ENCODE data around the gene FGF1. TPM values are rescaled to one million over a fixed set of nuclear protein-coding genes. Genes with fewer than 3 reads are reported as not detected.

The FGF1 gene
- 1.3 TPM for polyA plus RNA-seq (2013, experiment 1 of 2)
- polyA plus RNA-seq (2013, experiment 2 of 2) = 1.8 TPM

DNA sequence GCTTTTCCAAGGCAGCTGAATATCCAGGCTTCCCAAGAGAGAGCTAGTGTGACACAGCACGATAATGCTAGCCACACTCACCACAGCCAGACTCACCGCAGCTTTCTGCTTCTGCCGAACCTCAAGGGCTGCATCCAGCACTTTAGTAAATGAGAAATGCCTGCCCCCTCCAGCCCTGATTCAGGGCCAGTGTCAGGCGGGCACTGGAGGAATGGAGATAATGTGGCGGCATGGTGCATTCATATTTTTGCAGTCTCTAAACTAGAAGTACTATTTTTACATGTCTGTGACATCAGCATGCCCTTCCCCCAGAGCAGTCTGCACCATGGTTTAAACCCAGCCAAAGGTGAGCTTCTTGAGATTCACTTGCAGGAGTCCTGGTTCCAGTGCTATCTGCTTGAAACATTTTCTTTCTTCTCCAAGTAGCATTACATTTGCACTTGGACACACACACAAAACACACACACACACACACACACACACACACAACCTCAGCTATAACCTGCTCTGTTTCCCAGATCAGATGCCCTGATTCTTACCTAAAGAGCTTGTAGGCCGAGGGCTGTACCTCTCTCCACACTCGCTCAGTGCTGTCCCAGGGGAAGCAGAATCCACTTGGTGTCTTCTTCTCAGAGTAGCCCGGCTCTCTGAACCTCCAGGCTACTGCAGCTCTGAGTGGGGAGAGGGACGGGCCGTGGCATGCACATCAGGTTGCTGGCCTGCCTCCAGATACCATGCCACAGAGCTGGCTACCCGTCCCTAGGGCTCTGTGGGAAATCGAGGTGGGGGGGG lies at the start of gene FGF1:
FGF1 (minus strand) TSS at position 673 of the 792 bp plus-strand sequence. CDS start 71,963 bp downstream, outside the sequence.
- Histone ChIP-seq H3K79me1 (replicated peaks; ENCODE audit: low read length, poor library complexity, severe bottlenecking) (no peaks in the 10 kb centered on the region), H3K14ac (ENCODE audit: low read length in 2 of 2) (peak within 1 kb of the TSS in 1 of 2 experiments; percentile 26), H3K4me1 (ENCODE audit: control insufficient read depth, insufficient read depth, low read depth, low read length) (peaks cover 20% of the 10 kb centered on the region), H3K4me2 (ENCODE audit: low read length, poor library complexity, severe bottlenecking) (no peak within 1 kb of the TSS), H4K8ac (ENCODE audit: low read length) (peak within 1 kb of the TSS; percentile 22), H2BK15ac (ENCODE audit: low read depth, poor library complexity, severe bottlenecking) (no peak within 1 kb of the TSS), H4K91ac (ENCODE audit: low read length) (no peak within 1 kb of the TSS), H3K4ac (ENCODE audit: low read depth in 1 of 2, low read length in 2 of 2) (no peak within 1 kb of the TSS), H2BK5ac (ENCODE audit: low read depth, low read length, poor library complexity, severe bottlenecking) (no peak within 1 kb of the TSS), H2AFZ (ENCODE audit: low read depth, low read length) (no peak within 1 kb of the TSS), H2AK5ac (ENCODE audit: low read length, severe bottlenecking) (no peak within 1 kb of the TSS), H2BK120ac (ENCODE audit: low read depth, low read length) (no peak within 1 kb of the TSS), H3K18ac (ENCODE audit: low read depth in 1 of 2, low read length in 2 of 2) (no peak within 1 kb of the TSS), H3K27ac (ENCODE audit: low read length, poor library complexity, severe bottlenecking) (no peak within 1 kb of the TSS), H3K27me3 (ENCODE audit: control insufficient read depth in 1 of 2, insufficient read depth in 1 of 2, low read length in 2 of 2) (no peaks in the 10 kb centered on the region), H3K9me3 (ENCODE audit: control insufficient read depth, low read length) (no peaks in the 10 kb centered on the region), H3K4me3 (ENCODE audit: insufficient read depth in 1 of 2, low read depth in 1 of 2, low read length in 2 of 2) (peak within 1 kb of the TSS in 1 of 2 experiments; percentile 34), H3K23ac (ENCODE audit: low read length in 2 of 2) (no peak within 1 kb of the TSS), H3K9ac (ENCODE audit: low read length) (peak within 1 kb of the TSS; percentile 54), H3K36me3 (ENCODE audit: control insufficient read depth in 1 of 2, insufficient read depth in 2 of 2, low read depth in 1 of 2, low read length in 2 of 2) (no peaks in the 10 kb centered on the region), H2BK12ac (ENCODE audit: low read length in 2 of 2) (peak within 1 kb of the TSS in 1 of 2 experiments; percentile 55)
- no peak for DNase-seq
- 77% methylated on average over 12 of the region's 12 CpGs for WGBS

DNA sequence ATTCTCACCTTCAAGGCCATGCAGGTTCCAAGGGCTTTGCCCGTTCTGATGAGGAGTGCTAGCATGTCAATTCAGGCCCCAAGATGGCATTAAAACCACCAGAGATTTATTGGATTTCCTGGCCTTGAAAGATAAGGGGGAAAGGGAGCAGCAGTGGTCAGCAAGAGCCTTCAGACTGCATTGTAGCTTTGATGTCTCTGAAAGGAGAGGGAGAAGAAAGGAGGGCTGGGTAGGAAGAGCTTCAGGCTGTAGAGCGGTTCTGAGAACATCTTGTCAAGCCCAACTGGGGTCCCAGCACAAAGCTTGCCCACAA lies 41.8 kb upstream of the FGF1 start:
- no peak overlapping the region for H2AFZ ChIP-seq (ENCODE audit: low read depth, low read length)
- no peaks in the 10 kb centered on the region for H3K4me1 ChIP-seq (ENCODE audit: control insufficient read depth, insufficient read depth, low read depth, low read length)
- H3K9me3 ChIP-seq (ENCODE audit: control insufficient read depth, low read length) = peaks cover 3% of the 10 kb centered on the region
- H3K4me2 ChIP-seq (ENCODE audit: low read length, poor library complexity, severe bottlenecking) = no peak overlapping the region
- WGBS = 89% methylated on average over 2 of the region's 2 CpGs
- no peaks in the 10 kb centered on the region for H3K27me3 ChIP-seq (ENCODE audit: control insufficient read depth in 1 of 2, insufficient read depth in 1 of 2, low read length in 2 of 2)
- H4K8ac ChIP-seq (ENCODE audit: low read length) = no peak overlapping the region
- H3K4me3 ChIP-seq (ENCODE audit: insufficient read depth in 1 of 2, low read depth in 1 of 2, low read length in 2 of 2) = no peak overlapping the region
- H3K79me1 ChIP-seq (replicated peaks; ENCODE audit: low read length, poor library complexity, severe bottlenecking) = no peaks in the 10 kb centered on the region
- no peak for DNase-seq
- no peak overlapping the region for H2BK15ac ChIP-seq (ENCODE audit: low read depth, poor library complexity, severe bottlenecking)
- H2BK120ac ChIP-seq (ENCODE audit: low read depth, low read length) = no peak overlapping the region
- H3K27ac ChIP-seq (ENCODE audit: low read length, poor library complexity, severe bottlenecking) = no peak overlapping the region
- H4K91ac ChIP-seq (ENCODE audit: low read length) = no peak overlapping the region
- H3K14ac ChIP-seq (ENCODE audit: low read length in 2 of 2) = no peak overlapping the region
- no peak overlapping the region for H3K18ac ChIP-seq (ENCODE audit: low read depth in 1 of 2, low read length in 2 of 2)
- no peak overlapping the region for H2BK5ac ChIP-seq (ENCODE audit: low read depth, low read length, poor library complexity, severe bottlenecking)
- H3K9ac ChIP-seq (ENCODE audit: low read length) = no peak overlapping the region
- no peak overlapping the region for H3K23ac ChIP-seq (ENCODE audit: low read length in 2 of 2)
- H2BK12ac ChIP-seq (ENCODE audit: low read length in 2 of 2) = no peak overlapping the region
- no peak overlapping the region for H2AK5ac ChIP-seq (ENCODE audit: low read length, severe bottlenecking)
- H3K36me3 ChIP-seq (ENCODE audit: control insufficient read depth in 1 of 2, insufficient read depth in 2 of 2, low read depth in 1 of 2, low read length in 2 of 2) = no peaks in the 10 kb centered on the region
- no peak overlapping the region for H3K4ac ChIP-seq (ENCODE audit: low read depth in 1 of 2, low read length in 2 of 2)

DNA sequence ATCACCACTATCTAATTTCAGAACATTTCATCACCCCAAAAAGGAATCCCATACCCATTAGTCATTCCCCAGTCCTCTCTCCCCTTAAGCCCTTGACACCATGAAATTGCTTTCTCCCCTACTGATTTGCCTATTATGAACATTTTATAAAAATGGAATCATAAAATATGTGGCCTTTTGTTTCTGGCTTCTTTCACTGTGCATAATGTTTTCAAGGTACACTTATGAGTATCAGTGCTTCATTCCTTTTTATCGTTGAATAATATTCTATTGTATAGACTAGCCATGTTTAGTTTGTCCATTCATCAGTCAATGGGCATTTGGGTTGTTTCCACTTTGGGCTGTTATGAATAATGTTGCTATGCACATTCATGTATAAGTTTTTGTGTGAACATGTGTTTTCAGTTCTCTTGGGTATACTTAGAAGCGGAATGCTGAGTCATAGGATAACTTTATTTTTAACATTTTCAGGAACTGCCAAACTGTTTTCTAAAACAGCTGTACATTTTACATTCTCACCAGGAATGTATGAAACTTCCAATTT lies 40.4 kb upstream of the FGF1 start:
- no peaks in the 10 kb centered on the region for H3K79me1 ChIP-seq (replicated peaks; ENCODE audit: low read length, poor library complexity, severe bottlenecking)
- peak overlapping the region; percentile 75 for H3K9ac ChIP-seq (ENCODE audit: low read length)
- H2AFZ ChIP-seq (ENCODE audit: low read depth, low read length) = no peak overlapping the region
- H3K4me3 ChIP-seq (ENCODE audit: insufficient read depth in 1 of 2, low read depth in 1 of 2, low read length in 2 of 2) = no peak overlapping the region
- no peak overlapping the region for H3K14ac ChIP-seq (ENCODE audit: low read length in 2 of 2)
- no peak overlapping the region for H3K23ac ChIP-seq (ENCODE audit: low read length in 2 of 2)
- no peak overlapping the region for H3K27ac ChIP-seq (ENCODE audit: low read length, poor library complexity, severe bottlenecking)
- no peak overlapping the region for H4K8ac ChIP-seq (ENCODE audit: low read length)
- no peak overlapping the region for H2BK5ac ChIP-seq (ENCODE audit: low read depth, low read length, poor library complexity, severe bottlenecking)
- no peak overlapping the region for H2BK120ac ChIP-seq (ENCODE audit: low read depth, low read length)
- H3K27me3 ChIP-seq (ENCODE audit: control insufficient read depth in 1 of 2, insufficient read depth in 1 of 2, low read length in 2 of 2) = no peaks in the 10 kb centered on the region
- H3K18ac ChIP-seq (ENCODE audit: low read depth in 1 of 2, low read length in 2 of 2) = no peak overlapping the region
- no peak overlapping the region for H2AK5ac ChIP-seq (ENCODE audit: low read length, severe bottlenecking)
- H4K91ac ChIP-seq (ENCODE audit: low read length) = no peak overlapping the region
- peaks cover 3% of the 10 kb centered on the region for H3K9me3 ChIP-seq (ENCODE audit: control insufficient read depth, low read length)
- peak; percentile 65 for DNase-seq
- H3K4me1 ChIP-seq (ENCODE audit: control insufficient read depth, insufficient read depth, low read depth, low read length) = no peaks in the 10 kb centered on the region
- H3K4me2 ChIP-seq (ENCODE audit: low read length, poor library complexity, severe bottlenecking) = no peak overlapping the region
- WGBS = 75% methylated on average over 1 of the region's 2 CpGs
- no peak overlapping the region for H2BK15ac ChIP-seq (ENCODE audit: low read depth, poor library complexity, severe bottlenecking)
- no peak overlapping the region for H2BK12ac ChIP-seq (ENCODE audit: low read length in 2 of 2)
- H3K36me3 ChIP-seq (ENCODE audit: control insufficient read depth in 1 of 2, insufficient read depth in 2 of 2, low read depth in 1 of 2, low read length in 2 of 2) = no peaks in the 10 kb centered on the region
- H3K4ac ChIP-seq (ENCODE audit: low read depth in 1 of 2, low read length in 2 of 2) = no peak overlapping the region

DNA sequence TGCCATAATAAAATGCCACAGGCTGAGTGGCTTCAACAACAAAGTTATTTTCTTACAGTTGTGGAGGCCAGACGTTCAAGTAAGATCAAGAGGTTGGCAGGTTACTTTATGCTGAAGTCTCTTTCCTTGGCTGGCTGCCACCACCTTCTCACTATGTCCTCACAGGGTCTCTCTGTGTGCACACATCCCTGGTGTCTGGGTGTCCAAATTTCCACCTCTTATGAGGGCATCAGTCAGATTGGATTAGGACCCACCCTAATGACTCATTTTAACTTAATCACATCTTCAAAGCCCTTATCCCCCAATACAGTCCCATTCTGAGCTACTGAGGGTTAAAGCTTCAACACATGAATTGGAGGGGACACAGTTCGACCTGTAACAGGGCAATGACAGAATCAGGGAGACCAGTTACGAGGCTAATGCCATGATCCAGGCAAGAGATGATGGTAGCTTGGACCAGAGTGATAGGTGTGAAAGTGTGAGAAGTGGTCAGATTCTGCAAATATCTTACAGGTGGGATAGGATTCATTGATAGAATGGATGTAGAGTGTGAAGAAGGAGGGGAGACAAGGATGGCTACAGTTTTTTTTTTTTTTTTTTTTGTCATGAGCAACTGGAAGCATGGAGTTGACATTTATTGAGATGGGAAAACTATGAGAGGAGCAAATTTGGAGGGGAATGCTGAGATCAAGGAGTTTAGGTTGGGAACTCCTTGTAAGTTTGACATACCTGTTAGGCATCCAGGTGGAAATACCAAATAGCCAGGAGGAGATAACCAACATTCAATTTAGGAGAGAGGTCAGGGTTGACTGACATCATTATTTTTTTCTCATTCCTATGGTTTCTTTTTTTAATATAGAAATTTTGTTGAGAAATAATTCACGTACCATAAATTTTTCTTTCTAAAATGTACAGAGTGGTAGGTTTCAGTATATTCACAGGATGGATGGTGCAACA lies 39.6 kb upstream of the FGF1 start:
- no peak for DNase-seq
- Histone ChIP-seq H3K14ac (ENCODE audit: low read length in 2 of 2) (no peak overlapping the region), H4K8ac (ENCODE audit: low read length) (no peak overlapping the region), H3K27me3 (ENCODE audit: control insufficient read depth in 1 of 2, insufficient read depth in 1 of 2, low read length in 2 of 2) (no peaks in the 10 kb centered on the region), H2BK15ac (ENCODE audit: low read depth, poor library complexity, severe bottlenecking) (no peak overlapping the region), H3K79me1 (replicated peaks; ENCODE audit: low read length, poor library complexity, severe bottlenecking) (no peaks in the 10 kb centered on the region), H3K4me2 (ENCODE audit: low read length, poor library complexity, severe bottlenecking) (no peak overlapping the region), H3K36me3 (ENCODE audit: control insufficient read depth in 1 of 2, insufficient read depth in 2 of 2, low read depth in 1 of 2, low read length in 2 of 2) (no peaks in the 10 kb centered on the region), H2BK120ac (ENCODE audit: low read depth, low read length) (no peak overlapping the region), H3K4me3 (ENCODE audit: insufficient read depth in 1 of 2, low read depth in 1 of 2, low read length in 2 of 2) (no peak overlapping the region), H3K9ac (ENCODE audit: low read length) (peak overlapping the region; percentile 75), H2BK5ac (ENCODE audit: low read depth, low read length, poor library complexity, severe bottlenecking) (no peak overlapping the region), H3K4ac (ENCODE audit: low read depth in 1 of 2, low read length in 2 of 2) (no peak overlapping the region), H3K18ac (ENCODE audit: low read depth in 1 of 2, low read length in 2 of 2) (no peak overlapping the region), H3K27ac (ENCODE audit: low read length, poor library complexity, severe bottlenecking) (no peak overlapping the region), H2BK12ac (ENCODE audit: low read length in 2 of 2) (peak overlapping the region; percentile 7 to 24), H4K91ac (ENCODE audit: low read length) (no peak overlapping the region), H3K23ac (ENCODE audit: low read length in 2 of 2) (no peak overlapping the region), H3K9me3 (ENCODE audit: control insufficient read depth, low read length) (peaks cover 3% of the 10 kb centered on the region), H2AFZ (ENCODE audit: low read depth, low read length) (no peak overlapping the region), H2AK5ac (ENCODE audit: low read length, severe bottlenecking) (no peak overlapping the region), H3K4me1 (ENCODE audit: control insufficient read depth, insufficient read depth, low read depth, low read length) (peaks cover 5% of the 10 kb centered on the region)
- WGBS = 92% methylated on average over 3 of the region's 4 CpGs
